ENCODE results near the gene SNCAIP. TPM values are rescaled to one million over a fixed set of nuclear protein-coding genes. Genes with fewer than 3 reads are reported as not detected.

Gene SNCAIP
- total RNA-seq, 4 donors from 2014 or later = 11.5 to 36.3 (median 15.2) TPM

DNA sequence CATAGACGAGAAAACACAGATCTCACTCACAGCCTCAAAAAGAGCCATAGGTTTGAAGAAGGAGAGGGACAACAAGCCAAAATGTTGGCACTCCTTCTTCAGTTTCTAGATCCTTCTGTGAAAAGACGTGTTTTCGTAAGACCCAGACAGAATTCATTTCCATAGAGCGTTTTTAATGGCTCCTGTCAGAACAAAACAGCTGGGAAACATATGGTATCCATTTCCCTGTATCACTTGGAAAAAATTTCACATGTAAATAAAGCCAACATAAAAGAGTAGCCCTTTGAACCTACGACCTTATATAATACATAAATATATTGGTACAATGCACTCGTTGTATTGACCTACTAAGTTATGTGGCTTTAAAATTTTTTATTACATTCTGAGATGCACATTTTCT is 108.1 kb downstream of the SNCAIP start:
- ATAC-seq (ENCODE audit: low FRiP score) = no peak
- DNase-seq (ENCODE audit: low spot score) = no peak
- TF ChIP-seq, protein P1, sequence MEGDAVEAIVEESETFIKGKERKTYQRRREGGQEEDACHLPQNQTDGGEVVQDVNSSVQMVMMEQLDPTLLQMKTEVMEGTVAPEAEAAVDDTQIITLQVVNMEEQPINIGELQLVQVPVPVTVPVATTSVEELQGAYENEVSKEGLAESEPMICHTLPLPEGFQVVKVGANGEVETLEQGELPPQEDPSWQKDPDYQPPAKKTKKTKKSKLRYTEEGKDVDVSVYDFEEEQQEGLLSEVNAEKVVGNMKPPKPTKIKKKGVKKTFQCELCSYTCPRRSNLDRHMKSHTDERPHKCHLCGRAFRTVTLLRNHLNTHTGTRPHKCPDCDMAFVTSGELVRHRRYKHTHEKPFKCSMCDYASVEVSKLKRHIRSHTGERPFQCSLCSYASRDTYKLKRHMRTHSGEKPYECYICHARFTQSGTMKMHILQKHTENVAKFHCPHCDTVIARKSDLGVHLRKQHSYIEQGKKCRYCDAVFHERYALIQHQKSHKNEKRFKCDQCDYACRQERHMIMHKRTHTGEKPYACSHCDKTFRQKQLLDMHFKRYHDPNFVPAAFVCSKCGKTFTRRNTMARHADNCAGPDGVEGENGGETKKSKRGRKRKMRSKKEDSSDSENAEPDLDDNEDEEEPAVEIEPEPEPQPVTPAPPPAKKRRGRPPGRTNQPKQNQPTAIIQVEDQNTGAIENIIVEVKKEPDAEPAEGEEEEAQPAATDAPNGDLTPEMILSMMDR (IDR thresholded peaks at IDR 0.05) = no peak

GRCh38 chr5:122420537-122421236 is 108.7 kb downstream of the SNCAIP start:
- DNase-seq (ENCODE audit: low spot score) (no peak), ATAC-seq (ENCODE audit: low FRiP score) (no peak)
- TF ChIP-seq, protein P1 (IDR thresholded peaks at IDR 0.05) = no peak

DNA sequence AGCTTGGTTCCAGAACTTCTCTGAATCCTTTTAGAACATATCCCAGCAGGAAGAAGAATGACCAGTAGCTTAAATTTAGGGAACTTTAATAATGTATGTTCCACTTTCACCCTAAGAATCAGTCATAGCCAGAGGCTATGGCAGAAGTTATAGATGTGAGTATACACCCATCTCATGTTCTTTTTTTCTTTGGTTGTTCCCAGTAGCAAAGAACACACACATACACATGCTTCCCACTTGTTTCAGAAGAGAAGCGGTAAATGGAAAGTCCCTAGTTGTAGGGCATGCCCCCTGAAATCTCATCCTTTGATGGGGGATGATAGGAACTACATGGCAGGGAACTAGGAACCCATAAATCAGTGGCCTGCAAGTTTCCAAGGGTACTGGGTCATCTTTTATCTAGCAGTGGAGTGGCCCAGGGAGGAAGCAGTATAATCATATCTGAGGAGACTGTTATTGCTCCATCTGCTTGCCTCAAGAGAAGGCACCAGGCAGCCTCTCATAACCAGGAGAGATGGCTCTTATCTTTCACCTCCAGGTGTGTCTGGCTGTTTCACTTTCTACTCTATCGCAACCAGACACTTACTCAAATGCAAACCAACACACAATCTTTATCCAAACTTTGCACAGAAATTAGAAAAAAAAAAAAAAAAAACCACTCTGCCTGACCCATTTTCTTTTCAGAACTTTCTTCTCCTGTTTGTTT is 109.5 kb downstream of the SNCAIP start:
- no peak for DNase-seq (ENCODE audit: low spot score)
- ATAC-seq (ENCODE audit: low FRiP score) = no peak
- TF ChIP-seq, protein P1 (IDR thresholded peaks at IDR 0.05) = no peak

DNA sequence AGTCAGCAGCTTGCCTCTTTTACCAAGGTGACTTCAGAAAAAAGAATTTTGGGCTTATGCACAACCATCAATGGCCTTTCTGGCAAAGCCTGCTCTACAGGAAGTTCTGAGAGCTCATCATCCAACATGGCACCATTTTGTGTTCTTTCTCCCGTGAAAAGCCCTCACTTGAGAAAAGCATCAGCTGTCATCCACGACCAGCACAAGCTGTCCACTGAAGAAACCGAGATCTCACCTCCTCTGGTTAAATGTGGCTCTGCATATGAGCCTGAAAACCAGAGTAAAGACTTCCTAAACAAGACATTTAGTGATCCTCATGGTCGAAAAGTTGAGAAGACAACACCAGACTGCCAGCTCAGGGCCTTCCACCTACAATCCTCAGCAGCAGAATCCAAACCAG is 111.2 kb downstream of the SNCAIP start:
- TF ChIP-seq, protein P1 (IDR thresholded peaks at IDR 0.05) = no peak
- no peak for DNase-seq (ENCODE audit: low spot score)
- no peak for ATAC-seq (ENCODE audit: low FRiP score)

- TF ChIP-seq, protein P1 (IDR thresholded peaks at IDR 0.05) = no peak
- ATAC-seq (ENCODE audit: low FRiP score) = no peak
Observed at GRCh38 chr5:122424132-122424531, 112.1 kb downstream of the SNCAIP start.

DNA sequence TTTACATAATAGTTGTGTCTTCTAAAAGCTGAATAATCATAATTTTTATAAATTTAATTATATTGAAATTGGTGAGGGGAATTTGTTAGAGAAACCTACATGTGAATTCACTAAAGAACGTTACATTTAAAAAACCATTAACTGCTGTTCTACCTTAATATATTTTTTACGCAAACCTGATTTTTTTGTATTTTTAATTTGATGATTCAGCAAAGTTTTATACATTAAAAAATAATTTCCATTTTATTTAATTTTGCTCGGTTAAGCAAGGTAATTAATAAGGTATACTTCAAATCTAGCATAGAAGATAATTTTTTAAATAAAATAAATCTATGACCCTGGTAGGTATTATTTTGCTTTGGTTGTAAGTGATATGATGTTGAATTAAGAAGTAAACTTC is 114.3 kb downstream of the SNCAIP start:
- TF ChIP-seq, protein P1 (IDR thresholded peaks at IDR 0.05) = no peak
- ATAC-seq (ENCODE audit: low FRiP score) = no peak
- no peak for DNase-seq (ENCODE audit: low spot score)

More at GRCh38 chr5:122424132-122424531, 112.1 kb downstream of the SNCAIP start:
- no peak for DNase-seq (ENCODE audit: low spot score)

GRCh38 chr5:122427621-122428020 is 115.6 kb downstream of the SNCAIP start:
- DNase-seq (ENCODE audit: low spot score) = no peak
- ATAC-seq (ENCODE audit: low FRiP score) = no peak
- TF ChIP-seq, protein P1 (IDR thresholded peaks at IDR 0.05) = no peak

All from omental fat pad (tissue), 4 donors.